HG02763 (cell line): Measurements from ENCODE around the gene TXNRD1.
"Not testable (repeated sequence)": the region's sequence is repeated elsewhere in the genome, so short reads cannot be mapped to it uniquely, and the experiment has no call there.

ENCODE experiments used
- ATAC-seq: cut with Tn5 transposase; IDR thresholded peaks from one replicate; pipeline ENCODE4 v1.9.1; 2021; ENCODE audit warnings: mild to moderate bottlenecking, moderate library complexity; ENCODE audit not compliant: unreplicated experiment

The TXNRD1 gene

GRCh38 chr12:104234926-104235499 lies 19.4 kb downstream of the TXNRD1 start:
- ATAC-seq = no peak

- ATAC-seq = no peak
Measured at GRCh38 chr12:104237930-104238329, 22.4 kb downstream of the TXNRD1 start.

GRCh38 chr12:104242546-104243206 lies 27.1 kb downstream of the TXNRD1 start:
- no peak for ATAC-seq

- no peak for ATAC-seq
Measured at GRCh38 chr12:104243551-104243950, 28.0 kb downstream of the TXNRD1 start.

GRCh38 chr12:104243971-104244370 lies 28.4 kb downstream of the TXNRD1 start:
- no peak for ATAC-seq

GRCh38 chr12:104247698-104248097 lies 32.1 kb downstream of the TXNRD1 start:
- no peak for ATAC-seq

DNA sequence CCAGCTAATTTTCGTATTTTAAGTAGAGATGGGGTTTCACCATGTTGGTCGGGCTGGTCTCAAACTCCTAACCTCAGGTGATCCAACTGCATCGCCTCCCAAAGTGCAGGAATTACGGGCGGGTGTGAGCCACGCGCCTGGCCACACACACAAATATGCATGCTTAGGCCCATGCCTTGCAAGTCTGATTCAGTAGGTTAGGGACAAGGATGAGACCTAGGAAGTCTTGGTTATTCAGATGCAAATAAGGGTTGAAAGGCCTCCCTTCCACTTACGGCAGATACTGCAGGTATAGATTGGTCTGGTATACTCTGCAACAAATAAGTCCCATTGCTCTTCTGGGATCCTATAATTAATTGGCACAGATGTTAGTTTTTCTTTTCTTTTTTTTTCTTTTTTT lies 32.9 kb downstream of the TXNRD1 start:
- ATAC-seq = no peak

DNA sequence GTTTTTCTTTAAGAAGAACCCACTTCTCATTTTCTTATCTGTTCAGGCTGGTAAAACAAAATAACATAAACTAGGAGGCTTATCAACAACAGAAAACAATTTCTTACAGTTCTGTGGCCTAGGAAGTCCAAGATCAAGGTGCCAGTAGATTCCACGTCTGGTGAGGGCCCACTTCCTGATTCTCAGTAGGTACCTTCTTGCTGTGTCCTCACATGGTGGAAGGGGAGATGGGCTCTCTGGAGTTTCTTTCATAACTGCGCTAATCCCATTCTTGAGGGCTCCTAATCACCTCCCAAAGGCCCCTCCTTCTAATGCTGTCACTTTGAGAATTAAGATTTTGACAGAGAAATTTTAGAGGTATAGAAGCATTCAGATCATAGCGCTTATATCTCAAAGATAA lies 33.4 kb downstream of the TXNRD1 start:
- no peak for ATAC-seq

GRCh38 chr12:104249898-104250297 lies 34.3 kb downstream of the TXNRD1 start:
- ATAC-seq = no peak

DNA sequence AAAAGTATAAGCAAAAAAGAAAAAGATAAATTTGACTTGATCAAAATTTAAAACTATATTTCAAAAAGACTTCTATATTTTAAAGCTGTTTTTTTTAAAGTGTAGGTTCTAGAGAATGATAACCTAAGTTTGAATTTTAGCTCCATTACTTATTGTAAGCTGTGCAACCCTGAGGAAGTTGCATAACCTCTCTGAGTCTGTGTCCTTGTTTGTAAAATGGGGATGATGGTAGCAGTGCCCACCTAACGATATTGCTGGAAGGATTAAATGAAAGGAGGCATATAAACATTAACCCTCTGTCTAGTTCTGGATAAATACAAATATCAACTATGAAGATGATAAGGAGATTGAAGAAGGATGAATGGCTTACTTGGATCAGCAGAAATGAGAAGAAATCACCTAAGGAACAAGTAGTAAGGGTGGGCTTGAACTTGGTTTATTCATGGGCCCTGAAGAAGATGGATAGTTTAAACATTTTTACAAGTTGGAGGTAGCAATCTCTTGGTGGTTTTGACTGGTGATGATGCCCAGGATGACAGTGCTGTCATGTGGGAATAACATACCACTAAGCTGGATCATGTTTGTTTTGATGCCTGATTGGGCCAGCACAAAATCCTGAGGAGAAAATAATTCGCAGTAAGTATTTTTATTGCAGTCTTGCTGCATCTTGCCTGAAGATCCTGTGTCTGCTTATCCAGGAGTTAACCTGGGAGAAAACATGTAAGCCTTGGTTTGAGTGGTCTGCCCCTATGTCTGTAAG lies 35.0 kb downstream of the TXNRD1 start:
- no peak for ATAC-seq

DNA sequence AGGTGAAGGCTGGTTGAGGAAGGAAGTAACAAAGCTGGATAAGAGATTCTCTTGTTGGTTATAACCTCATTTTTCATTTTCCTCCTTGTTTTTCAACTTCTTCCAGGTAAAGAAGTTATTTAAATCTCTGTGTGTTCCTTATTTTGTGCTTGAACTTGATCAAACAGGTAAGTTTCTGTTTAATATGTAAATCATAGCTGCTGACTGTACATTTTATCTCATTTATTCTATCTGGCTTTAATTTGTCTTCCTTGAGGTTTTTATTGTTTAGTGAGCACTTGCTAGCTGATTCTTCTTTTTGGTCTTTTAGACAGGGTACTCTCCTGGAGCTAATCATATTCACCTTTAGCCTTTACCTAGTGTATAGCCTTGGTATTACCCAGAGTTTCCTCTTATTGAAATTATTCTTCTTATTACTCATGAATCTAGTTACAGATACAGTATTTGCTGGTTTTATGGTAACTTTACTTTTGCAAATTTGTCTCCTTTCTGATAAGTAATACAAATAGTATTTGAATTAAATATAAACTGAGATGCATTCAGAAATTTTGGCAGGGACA lies 42.4 kb downstream of the TXNRD1 start:
- no peak for ATAC-seq

- no peak for ATAC-seq
Measured at GRCh38 chr12:104258476-104259067, 43.0 kb downstream of the TXNRD1 start.

DNA sequence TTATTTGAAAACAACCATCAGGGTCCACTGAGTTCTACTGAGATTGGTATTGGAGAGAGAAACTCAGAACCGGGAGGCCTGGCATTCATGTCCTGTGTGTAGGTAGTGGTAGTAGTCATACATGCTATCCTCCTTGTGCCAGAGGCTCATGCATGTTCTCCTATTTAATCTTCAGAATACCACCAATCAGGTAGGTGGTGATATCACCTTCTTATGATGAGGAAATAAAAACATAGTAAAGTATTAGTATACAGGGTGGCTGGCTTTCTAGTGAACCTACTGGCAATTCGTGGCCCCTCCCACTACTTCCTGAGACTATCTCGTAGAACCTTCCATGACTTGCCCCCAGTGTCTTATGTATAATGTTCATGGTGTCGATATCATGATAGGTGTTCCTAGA lies 47.4 kb downstream of the TXNRD1 start:
- ATAC-seq = no peak

DNA sequence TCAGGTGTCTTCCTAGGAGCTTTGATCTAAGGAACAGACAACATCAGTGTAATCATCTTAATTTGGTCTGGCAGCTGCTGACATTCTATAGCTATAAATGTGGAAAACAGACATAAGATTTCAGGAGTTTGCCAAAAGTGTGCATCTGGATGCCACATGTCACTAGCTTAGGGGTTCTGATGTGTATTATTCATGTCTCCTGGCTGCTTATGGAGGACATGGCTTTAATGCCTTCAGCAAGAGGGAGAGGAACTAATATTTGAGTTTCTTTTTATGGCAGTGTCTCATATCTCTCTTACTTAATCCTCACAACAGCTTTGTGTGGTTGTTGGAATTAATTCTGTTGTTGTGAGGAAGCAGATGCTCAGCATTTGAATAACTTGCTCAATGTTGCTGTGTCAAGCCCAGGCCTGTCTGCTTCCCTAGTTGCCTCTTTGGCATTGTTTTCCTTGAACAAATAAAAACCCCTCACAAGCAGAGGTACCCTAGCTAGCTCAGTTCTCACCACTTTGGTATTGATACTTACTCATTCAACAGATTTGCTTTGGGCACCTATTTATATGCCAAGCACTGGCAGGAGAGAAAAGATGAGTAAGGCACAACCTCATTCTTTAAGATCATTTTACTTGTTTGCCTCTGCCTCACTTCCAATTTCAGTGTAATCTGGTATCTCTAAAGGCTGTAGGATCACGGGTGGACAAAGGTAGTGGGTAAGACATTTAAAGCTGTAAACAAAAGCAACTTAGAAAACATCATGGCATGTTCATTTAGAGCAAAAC lies 48.2 kb downstream of the TXNRD1 start:
- ATAC-seq = no peak

DNA sequence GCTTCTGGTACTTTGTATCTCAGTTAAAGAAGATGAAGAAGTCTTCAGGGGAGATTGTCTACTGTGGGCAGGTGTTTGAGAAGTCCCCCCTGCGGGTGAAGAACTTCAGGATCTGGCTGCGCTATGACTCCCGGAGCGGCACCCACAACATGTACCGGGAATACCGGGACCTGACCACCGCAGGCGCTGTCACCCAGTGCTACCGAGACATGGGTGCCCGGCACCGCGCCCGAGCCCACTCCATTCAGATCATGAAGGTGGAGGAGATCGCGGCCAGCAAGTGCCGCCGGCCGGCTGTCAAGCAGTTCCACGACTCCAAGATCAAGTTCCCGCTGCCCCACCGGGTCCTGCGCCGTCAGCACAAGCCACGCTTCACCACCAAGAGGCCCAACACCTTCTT lies 49.9 kb downstream of the TXNRD1 start:
- ATAC-seq = not testable (repeated sequence)

- ATAC-seq = no peak
Measured at GRCh38 chr12:104272938-104273337, 57.4 kb downstream of the TXNRD1 start.

DNA sequence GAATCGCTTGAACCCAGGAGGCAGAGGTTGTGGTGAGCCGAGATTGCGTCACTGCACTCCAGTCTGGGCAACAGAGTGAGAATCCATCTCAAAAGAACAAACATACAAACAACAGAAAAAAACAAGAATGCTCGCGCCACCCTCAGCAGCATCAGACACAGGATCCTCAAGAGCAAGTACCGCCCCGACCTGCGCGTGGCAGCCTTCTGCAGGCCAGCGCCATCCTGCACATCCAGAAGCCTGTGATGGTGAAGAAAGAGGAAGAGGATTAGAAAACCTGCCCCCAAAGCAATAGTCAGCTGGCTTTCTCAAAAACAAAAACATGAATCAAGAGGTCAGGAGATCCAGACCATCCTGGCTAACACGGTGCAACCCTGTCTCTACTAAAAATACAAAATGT lies 57.9 kb downstream of the TXNRD1 start:
- no peak for ATAC-seq

GRCh38 chr12:104274811-104275210 lies 59.2 kb downstream of the TXNRD1 start:
- no peak for ATAC-seq

GRCh38 chr12:104275689-104276088 lies 60.1 kb downstream of the TXNRD1 start:
- ATAC-seq = peak; percentile 20

GRCh38 chr12:104276273-104277131 lies 60.9 kb downstream of the TXNRD1 start:
- peak; percentile 63 for ATAC-seq
